NCI-H2107 (cell line): Measurements from ENCODE around the gene ZNF576.
A peak's percentile ranks its signal among the peaks of the same experiment; 100 is the strongest.
"Not testable (repeated sequence)": the region's sequence is repeated elsewhere in the genome, so short reads cannot be mapped to it uniquely, and the experiment has no call there.

Experiments
- DNase-seq: peaks from one replicate; lab custom pipeline; 2025; lab: John Stamatoyannopoulos, UW

Gene ZNF576

DNA sequence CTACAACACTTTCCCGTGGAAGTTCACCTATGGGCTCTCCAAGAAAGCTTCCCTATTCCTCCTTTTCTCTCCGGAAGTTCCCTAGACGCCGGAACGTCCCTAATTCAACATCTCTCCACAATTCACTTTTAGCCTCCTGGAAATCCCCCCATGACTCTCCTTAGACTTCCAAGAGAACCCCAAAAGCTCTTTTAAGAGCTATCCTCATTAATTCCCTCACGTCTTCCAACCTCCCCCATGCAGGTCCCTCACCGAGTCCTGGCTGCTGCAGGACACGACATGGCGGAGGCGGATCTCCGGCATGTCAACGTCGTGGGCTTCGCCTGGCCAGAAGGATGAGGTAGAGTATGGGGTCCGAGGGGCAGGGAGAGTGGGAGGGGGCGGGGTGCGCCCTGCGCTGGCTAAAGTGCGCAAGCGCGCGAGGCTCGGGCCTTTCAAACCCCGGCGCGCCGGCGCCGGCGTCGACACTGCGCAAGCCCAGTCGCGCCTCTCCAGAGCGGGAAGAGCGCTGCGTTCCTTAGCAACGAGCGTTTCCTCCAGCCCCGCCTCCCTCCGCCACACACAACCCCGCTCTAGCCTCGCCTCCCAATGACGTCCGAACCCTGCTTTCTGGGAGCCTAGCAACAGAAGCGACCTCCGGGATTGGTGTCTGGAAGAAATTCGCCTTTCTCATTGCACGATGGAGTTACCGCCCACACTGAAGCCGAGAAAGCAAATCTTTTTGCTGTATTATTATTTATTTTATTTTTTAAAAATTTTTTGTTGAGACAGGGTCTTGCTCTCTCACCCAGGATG lies 21.0 kb upstream of the ZNF576 start, which contains the start of the genes PINLYP and XRCC1:
Gene PINLYP, plus strand, starts transcription at position 646 of the 795 bp plus-strand sequence. CDS start 1,391 bp downstream, outside the sequence.
Gene XRCC1, minus strand, starts transcription at position 372 of the 795 bp plus-strand sequence. Its CDS starts 69 bp downstream, at position 303.
- DNase-seq: peak; percentile 97

DNA sequence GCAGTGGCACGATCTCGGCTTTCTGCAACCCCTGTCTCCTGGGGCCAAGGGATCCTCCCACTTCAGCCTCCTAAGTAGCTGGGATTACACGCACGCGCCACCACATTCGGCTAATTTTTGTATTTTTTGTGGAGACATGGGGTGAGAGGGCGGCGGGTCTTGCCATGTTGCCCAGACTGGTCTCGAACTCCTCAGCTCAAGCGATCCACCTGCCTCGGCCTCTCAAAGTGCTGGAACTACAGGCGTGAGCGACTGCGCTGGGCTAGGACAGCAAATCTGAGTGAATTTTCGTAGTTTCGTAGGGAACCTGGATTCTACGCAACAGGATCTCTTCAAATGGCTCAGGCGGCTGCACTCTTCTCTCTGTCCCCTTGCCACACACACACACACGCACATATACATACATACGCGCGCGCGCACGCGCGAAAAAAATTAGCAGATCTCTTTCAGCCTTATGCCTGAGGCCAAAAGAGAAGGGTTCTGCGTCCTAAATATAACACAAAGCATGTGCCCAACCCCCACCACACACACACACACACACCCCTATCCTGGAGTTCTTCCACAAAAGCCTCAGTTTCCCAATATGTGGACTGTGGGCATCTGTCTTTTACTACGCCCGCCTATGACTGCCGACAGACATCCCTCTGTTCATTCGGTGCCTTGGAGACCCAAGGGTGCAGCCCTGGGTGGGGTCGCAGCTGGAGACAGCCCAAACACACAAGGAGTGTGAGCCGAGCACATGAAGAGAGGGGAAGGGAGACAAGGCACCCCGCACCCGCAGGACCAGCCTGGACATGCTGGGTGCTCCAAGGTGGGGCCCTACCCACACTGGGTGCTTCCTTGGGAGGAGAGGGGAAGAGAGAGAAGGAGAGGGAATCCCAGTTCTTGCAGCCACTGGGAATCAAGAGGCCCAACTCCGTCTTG lies 20.2 kb upstream of the ZNF576 start:
- no peak for DNase-seq

DNA sequence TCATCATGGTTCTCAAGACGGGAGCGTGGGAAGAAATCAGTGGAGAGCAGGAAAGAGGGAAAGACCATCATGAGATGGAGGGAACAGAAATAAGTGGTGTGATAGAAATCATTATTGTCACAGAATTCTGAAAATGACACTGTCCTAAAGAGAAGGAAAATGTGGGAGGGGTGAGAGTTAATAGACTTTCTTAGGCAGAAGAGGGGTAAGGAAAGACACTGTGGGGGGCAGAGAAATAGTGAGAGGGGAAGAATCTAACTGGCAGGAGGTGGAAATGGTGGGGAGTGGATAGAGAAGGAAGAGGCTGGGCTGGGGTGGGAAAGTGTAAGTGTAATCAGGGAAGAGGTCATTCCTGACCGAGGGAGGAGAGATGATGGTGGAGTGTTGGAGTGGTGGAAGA lies 17.6 kb upstream of the ZNF576 start:
- DNase-seq: no peak

DNA sequence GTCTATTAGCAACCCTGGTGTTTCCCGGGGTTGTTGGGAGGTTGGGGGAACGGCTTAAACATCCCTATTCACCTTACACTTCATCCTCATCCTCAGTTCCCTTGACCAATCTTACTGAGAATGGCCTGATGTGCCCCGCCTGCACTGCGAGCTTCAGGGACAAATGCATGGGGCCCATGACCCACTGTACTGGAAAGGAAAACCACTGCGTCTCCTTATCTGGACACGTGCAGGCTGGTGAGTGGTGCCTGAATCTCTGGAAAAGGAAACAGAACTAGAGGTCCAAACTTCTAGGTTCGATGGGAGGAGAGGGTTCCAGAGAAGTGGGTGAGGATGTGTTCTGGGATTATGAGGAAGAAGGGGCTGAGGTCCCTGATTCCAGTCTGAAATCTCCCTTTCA lies 14.9 kb upstream of the ZNF576 start:
- no peak for DNase-seq

DNA sequence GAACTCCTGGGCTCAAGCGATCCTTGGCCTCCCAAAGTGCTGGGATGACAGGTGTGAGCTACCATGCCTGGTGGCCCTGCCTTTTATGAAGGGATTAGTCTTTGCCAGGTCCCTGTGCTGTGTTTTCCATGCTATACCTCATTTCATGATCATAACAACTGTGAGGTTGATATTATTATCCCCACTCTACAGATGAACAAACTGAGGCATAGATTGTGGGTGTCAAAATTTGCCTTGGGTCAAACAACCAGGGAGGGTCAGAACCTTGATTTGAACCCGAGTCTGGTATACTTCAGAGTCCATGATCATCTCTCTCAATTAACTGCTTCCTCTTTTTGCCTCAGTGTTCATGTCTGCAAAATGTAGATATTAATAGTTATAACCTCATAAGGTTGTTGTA lies 13.9 kb upstream of the ZNF576 start:
- DNase-seq: no peak

DNA sequence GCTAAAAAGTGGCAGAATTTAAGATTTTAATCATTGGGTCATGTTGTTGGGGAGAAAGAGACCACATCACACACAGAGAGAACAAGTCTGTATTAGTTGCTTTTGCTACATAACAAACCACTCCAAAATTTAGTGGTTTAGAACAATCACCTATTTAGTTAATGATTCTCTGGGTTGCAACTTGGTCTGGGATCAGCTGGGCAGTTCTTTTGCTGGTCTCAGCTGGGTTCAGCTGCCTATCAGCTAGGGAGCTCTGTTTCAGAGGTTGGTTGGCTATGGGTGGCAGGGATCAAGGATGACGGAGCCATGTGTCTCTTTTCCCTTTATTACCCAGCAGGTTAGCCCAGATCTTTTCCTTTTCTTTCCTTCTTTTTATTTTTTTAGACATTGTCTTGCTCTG lies 11.9 kb upstream of the ZNF576 start:
- DNase-seq: no peak

DNA sequence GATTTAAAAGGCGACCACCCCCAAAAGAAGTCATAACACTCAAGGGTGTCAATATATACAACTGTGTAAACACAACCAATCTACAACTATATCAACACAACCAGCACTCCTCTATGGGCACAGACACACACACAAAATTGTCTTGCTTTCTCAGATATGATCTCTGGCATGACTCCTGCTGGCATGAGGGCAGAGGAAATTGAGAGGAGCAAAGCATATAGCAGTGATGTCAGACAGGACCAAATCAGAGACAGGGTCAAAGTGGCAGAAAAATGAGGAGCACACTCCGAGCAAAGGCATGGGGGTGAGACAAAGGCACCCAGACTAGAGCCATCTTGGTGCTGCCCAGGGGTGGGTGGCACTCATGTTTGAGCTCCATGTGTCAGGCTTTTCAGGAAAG lies 10.0 kb upstream of the ZNF576 start:
- DNase-seq: no peak

DNA sequence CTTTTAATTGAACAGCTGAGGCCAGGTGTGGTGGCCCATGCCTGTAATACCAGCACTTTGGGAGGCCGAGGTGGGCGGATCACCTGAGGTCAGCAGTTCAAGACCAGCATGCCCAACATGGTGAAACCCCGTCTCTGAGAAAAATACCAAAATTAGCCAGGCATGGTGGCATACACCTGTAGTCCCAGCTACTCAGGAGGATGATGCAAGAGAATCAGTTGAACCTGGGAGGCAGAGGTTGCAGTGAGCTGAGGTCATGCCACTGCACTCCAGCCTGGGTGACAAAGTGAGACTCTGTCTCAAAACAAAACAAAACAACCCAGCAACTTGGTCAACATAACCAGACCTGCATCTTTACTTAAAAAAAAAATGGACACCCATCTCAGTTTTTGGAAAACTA lies 9.4 kb upstream of the ZNF576 start:
- DNase-seq: not testable (repeated sequence)

DNA sequence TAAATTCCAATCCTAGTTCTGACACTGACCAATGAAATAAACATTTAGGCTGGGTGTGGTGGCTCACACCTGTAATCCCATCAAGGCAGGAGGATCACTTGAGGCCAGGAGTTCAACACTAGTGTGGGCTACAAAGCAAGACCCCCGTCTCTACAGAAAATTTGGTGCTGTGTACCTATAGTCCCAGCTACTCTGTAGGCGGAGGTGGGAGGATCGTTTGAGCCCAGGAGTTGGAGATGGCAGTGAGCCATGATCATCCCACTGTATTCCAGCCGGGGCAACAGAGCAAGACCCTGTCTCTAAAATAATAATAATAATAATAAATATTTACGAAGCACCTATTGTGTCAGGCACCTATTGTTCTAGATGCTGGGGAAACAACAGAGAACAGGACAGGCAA lies 7.1 kb upstream of the ZNF576 start:
- no peak for DNase-seq

DNA sequence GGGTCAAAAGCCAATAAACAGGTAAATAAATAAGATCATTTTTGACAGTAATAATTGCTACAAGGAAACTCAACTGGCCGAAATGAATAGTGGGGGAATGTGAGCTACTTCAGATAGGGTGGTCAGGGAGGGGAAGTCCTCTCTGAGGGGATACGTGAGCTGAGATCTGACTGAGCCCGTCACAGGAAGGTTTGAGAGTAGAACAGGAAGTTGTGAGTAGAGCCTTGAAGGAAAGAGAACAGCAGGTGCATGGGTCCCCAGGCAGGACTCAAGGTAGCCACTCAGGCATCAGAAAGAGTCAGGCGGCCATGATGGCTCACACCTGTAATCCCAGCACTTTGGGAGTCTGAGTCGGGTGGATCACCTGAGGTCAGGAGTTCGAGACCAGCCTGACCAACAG lies 6.7 kb upstream of the ZNF576 start:
- no peak for DNase-seq

DNA sequence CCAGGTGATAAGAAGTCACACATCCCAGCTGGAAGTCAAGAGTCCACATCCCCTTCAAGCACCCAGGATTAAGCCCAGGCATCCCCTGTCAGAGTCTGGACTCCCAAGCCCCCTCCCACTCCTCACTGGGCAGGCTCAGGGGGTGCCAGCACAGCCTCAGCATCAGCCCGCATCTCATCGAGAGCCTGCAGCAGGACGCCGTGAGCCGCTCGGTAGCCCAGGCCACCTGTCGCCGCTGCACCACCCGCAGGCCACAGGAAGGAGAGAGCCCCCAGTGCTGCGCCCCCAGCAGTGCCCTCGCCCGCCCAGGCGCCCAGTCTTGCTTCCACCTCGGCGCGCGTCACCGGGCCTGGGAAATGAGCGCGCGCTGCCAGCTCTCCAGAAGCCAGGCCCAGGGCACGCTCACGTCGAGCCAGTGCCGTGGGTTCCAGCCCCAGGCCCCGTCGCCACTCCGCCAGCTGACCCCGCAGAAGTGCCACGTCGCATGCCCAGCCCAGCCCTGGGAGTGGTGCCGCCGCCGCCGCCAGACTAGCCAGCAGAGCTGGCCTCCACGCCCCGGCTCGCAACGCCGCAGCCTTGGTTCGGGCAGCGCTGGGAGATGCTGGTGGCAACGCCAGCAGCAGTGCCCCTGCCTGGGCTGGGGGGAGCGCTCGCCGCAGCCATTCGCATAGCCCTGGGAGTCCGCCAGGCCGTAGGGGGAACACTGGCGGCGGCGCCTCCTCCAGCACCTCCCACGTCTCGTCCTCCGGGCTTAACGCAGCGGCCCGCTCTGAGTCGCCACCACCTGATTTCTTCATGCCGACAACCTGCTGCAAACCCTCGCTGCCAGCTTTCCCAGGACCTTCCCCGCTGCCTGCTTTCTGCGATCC lies 4.3 kb upstream of the ZNF576 start:
- DNase-seq: no peak

DNA sequence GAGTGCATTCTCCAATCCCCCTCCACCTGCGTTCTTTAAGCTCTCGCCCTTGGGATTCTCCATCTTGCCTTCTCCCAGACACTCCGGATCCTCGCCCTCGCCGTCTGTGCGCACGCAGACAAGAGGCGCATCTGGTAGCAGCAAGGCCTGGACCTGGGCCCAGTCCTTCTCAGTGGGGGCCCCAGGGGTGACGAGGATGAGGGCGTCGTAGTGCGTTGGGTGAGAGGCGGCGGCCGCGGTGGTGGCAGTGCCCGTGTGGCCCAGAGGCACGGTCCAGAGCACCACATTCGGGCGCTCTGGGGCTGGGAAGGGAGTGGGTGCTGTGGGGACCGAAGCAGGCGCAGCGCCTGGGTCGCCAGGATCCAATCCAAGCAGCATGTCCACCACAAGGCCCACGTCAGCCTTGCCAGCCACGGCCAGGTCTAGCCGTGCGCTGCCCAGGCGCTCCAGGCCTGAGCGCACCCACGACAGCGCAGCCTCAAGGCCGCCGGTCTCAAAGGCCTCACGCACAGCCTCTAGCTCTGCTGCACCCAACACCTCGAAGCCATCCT lies 3.5 kb upstream of the ZNF576 start:
- DNase-seq: no peak

DNA sequence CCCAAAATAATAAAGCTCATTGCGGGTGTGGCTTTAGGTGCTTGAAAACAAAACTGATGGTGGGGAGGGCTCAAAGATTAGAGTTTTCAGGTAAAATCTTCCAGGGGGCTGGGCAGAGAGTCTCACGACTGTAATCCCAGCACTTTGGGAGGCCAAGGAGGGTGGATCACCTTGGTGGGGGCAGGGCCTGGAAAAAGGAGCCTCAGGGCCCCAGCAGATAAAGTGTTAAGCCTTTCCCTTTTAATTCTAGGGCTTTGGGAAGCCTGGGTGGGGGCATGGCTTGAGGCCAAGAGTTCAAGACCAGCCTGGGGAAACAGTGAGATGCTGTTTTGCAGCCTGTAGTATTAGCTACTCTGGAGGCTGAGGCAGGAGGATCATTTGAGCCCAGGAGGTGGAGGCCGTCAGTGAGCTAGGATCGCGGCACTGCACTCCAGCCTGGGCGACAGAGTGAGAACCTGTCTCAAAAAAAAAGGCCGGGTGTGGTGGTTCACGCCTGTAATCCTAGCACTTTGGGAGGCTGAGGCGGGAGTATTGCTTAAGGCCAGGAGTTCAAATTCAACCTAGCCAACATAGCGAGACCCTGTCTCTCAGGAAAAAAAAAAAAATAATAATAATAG lies 2.2 kb upstream of the ZNF576 start:
- DNase-seq: no peak

DNA sequence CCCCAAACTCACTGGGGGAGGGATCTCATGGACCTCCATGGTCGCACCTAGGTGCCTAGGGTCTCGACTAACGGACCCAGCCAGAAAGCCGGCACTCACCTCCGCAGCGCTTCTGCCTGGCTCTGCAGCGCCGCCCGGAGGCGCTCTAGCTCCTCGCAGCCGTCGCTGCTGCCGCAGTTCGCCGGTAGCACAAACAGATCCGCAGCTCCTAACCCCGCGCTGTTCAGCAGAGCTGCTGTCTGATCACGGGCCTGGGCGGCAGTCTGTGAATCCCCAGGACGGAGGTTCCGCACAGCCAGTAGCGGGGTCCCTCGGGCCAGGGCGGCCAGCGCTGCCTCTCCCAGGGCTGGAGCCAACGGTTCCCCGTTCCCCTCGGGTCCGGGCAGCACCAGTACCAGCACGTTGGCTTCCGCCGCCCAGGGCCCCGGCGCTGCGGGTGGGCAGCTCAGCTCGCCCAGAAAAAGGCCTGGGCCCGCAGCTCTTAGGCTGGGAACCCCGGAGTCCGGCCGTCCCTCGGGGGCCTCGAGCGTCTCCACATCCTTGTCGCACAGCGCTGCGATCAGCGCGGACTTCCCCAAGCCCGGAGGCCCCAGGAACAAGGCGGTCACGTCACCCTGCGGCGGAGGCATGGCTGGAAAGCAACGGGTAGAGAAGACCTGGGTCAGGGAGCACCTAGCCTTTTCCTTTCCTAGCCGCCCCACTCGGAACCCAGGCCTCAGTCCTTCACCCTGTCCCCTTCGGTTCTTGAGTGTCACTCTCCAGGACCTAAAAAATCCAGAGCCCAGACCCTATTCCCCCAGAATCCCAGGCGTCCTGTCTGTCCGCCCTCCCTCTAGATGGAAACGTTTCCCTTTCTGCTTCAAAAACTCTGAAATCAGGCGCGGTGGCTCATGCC lies 1.4 kb upstream of the ZNF576 start:
- DNase-seq: peak; percentile 64

DNA sequence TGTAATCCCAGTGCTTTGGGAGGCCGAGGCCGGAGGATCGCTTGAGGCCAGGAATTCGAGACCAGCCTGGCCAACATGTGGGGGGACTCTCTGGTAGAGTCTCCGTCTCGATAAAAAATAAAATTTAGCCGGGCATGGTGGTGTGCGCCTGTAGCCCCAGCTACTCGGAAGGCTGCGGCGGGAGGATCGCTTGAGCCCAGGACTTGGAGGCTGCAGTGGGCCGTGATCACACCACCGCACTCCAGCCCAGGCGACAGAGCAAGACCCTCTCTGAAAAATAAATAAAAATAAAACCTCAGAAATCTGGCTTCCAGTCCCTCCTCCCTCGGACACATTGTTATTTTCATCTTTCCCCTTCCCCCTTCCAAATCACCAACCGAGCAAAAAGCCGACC lies 793 bp upstream of the ZNF576 start:
- DNase-seq: no peak

DNA sequence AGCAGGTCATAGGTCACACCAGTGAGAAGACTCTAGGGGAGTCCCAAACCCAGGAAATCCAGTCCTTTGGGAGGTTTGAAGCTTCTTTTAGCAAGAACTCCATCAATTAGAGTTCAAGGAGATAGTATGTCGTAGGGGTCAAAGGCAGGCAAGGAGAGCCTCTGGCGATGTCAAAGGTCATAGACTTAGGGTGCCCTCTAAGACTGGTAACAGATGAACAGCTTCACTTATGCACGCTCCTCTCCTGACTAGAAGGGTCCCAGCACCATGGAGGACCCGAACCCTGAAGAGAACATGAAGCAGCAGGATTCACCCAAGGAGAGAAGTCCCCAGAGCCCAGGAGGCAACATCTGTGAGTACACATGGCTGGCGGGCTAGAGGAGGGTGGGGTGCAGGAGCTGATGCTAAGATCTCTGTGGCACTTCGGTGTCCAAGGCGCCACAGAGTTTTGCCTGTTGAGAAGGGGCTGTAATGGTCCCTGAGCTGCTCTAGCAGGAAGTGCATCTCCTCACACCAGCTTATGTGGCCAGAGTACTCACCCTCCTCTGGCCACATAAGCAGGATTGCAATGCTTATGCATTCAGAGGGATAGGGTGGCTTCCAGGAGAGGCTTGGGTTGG lies 557 bp downstream of the ZNF576 start:
- DNase-seq: no peak

DNA sequence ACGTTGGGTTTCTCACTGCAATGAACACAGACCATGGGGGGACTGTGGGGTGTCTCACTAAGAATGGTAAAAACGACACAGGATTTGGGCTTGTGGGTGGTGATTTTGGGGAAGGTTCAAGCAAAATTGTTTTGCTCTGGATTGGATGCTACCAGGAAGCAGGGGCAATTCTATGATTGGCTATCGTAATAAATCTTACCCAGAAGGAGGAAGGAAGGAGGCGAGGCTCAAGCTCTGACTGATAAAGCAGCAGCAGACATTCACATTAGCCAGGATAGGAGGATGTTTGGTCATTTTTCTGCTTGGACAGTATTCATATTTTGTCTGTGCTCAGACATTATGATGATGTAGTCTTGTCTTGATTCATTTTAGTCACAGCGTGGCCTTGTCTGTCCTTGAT lies 1.5 kb downstream of the ZNF576 start:
- no peak for DNase-seq

DNA sequence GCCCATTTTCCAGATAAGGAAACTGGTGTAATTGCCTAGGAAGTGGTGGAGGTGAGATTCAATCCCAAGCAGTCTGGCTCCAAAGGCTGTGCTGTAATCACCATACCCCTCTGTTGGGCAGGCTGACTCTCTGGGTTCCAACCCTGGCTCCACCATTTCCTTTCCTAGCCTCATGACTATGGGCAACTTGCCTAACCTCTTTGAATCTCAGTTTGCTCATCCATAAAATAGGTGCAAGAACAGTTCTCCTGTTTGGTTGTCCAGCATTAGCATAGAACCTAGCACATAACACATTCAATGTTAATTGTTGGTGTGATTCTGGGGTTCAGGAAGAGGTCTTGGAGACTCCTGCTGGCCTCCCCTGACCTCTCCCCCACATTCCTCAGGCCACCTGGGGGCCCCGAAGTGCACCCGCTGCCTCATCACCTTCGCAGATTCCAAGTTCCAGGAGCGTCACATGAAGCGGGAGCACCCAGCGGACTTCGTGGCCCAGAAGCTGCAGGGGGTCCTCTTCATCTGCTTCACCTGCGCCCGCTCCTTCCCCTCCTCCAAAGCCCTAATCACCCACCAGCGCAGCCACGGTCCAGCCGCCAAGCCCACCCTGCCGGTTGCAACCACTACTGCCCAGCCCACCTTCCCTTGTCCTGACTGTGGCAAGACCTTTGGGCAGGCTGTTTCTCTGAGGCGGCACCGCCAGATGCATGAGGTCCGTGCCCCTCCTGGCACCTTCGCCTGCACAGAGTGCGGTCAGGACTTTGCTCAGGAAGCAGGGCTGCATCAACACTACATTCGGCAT lies 2.2 kb downstream of the ZNF576 start:
- no peak for DNase-seq
